Erythroblast (primary cell): ENCODE measurements around the gene DSCAML1.

ENCODE experiments used
- GATA1 ChIP-seq: IDR thresholded peaks from 2 replicates; pipeline ENCODE4 v1.6.1; 2011; ENCODE audit warnings: low read depth, mild to moderate bottlenecking, control low read depth, low read length, moderate library complexity
- POLR2A ChIP-seq: IDR thresholded peaks from 2 replicates; pipeline ENCODE4 v1.6.1; 2011; ENCODE audit warnings: mild to moderate bottlenecking, low read length

GRCh38 chr11:117412176-117412575 is 384.8 kb downstream of the DSCAML1 start:
- TF ChIP-seq POLR2A (no peak), GATA1 (no peak)
